Pancreas (tissue), 10 donors: Measurements from ENCODE around the gene PCGF2. TPM values are rescaled to one million over a fixed set of nuclear protein-coding genes. Genes with fewer than 3 reads are reported as not detected.

ENCODE experiments used
- ATAC-seq, 4 donors: fragments of 200-7000 bp; cut with Tn5 transposase; one replicate each; pipeline versions ENCODE4 v1.8.0 to v1.9.1; 2020; ENCODE audit warnings: mild to moderate bottlenecking in 4 of 4, moderate library complexity in 4 of 4
- DNase-seq, 6 donors: peaks; one replicate each; pipeline ENCODE4 v3.0.0-alpha.2; 2020
- FAIRE-seq: peaks from 2 replicates; lab custom pipeline; 2012; peaks lifted over from hg19 to GRCh38; lab: Jason Lieb, UNC
- H3K27ac ChIP-seq, 4 donors: fragments of 200-600 bp; sonication (generic); 1 replicate in 3 of 4; 2 replicates in 1 of 4; pipeline versions ENCODE4 v1.5.0 to v1.8.0; 2020
- H3K27me3 ChIP-seq, 4 donors: fragments of 200-600 bp; one replicate each; pipeline ENCODE4 v1.8.0; 2021
- H3K36me3 ChIP-seq, 3 donors: fragments of 200-600 bp; sonication (generic) in 1 of 3; one replicate each; pipeline versions ENCODE4 v1.5.0 to v1.8.0; 2020 to 2021
- H3K4me1 ChIP-seq, 3 donors: fragments of 200-600 bp; one replicate each; pipeline ENCODE4 v1.8.0; 2021
- H3K4me3 ChIP-seq, 4 donors: fragments of 200-600 bp; sonication (generic) in 2 of 4; one replicate each; pipeline versions ENCODE4 v1.5.0 to v1.8.0; 2020 to 2021
- H3K9me3 ChIP-seq, 4 donors: fragments of 200-600 bp; one replicate each; pipeline ENCODE4 v1.8.0; 2021
- CTCF ChIP-seq, 4 donors: fragments of 200-600 bp; sonication (generic) in 3 of 4; IDR thresholded peaks; one replicate each; pipeline versions ENCODE4 v1.5.0 to v1.8.0; 2021; ENCODE audit warnings: antibody characterized with exemption in 4 of 4
- WGBS, 2 donors: extraction: QIAGEN DNeasy Blood & Tissue Kit; methylation state at CpG; one replicate each; pipeline ENCODE4 v1.1.7; 2013; 5-methylcytosine and 5-hydroxymethylcytosine counted together
- intact Hi-C, 3 donors: fragments of 100-400 bp; cut with DNase I; formaldehyde crosslinking; loops; one replicate each; pipeline versions ENCODE4 v1.11.1 to v1.14.2; 2022
- polyA plus RNA-seq, 2 donors: library from polyadenylated mRNA; stranded (reverse); fragments of 200-250 nt; gene quantifications; one replicate each; pipeline ENCODE4 v1.2.3, GENCODE V29; 2013
- total RNA-seq, 6 donors: library from RNA; stranded (reverse); fragmentation: NEBNext Ultra II Directional in 4 of 6; extraction: Animal tissue kit (Norgen Biotek cat#: 25700) in 4 of 6; gene quantifications; one replicate each; pipeline versions ENCODE4 v1.2.1 to v1.2.4, GENCODE V29; 2021 to 2023
- donor health status: healthy with polysubstance abuse.
- donor health status: DM: no; HTN: no; CAD: no; lungs with moderate emphysema.
- donor health status: DM: no; HTN: no; CAD: no.
- donor health status: control.
- donor health status: control.
- donor health status: Bipolar disorder and iron deficiency.
- donor health status: DM: yes; HTN: yes; CAD: no.
- donor health status: DM: no; HTN: no; CAD: no.
- donor health status: DM: no; HTN: no; CAD: no.
- donor health status: DM: yes; HTN: yes; CAD: no.

Gene PCGF2
- total and polyA plus RNA-seq, 8 donors: 12.9 to 39.6 (median 22.1) TPM

DNA sequence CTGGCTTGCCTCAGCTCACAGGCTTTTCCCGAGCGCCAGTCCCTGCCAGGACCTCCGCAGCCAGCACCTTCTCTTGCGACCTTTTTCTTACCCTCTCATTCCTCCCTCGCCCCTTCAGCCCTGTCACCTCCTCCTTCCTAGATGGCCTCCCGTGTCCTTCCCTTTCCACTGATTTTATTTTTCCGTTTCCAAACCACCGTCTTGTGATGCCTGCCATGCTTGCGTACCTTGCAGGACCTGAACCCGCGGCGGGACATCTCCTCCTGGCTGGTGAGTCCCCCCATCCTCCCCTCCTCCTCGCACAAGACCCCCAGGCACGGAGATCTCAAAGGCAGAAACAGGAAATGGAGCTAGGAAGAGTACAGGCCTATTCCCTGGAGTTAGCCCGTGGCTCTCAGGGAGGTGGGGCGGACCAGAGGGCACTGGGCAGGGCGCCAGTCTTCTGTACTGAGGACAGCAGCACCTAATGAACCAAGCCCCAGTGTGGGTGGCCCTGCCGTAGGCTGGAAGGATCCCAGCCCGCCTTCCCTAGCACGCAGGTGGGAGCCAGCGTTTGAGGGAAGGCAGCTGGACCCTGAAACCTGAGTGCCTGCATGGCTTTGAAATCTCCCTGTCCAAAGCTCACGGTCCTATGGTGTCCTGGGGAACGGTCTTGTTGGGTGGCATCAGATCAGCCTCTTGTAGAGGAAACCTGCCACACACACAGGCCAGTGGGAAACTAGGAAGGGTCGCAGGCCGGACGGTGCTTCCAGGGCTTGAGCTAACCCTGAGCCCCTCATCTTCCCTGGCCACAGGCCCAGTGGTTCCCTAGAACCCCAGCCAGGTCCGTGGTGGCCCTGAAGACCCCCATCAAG lies 17.4 kb downstream of the PCGF2 start:
- intact Hi-C loops: loop anchor here in 1 of 3 donors (5.0 kb wide), 1 partner anchor 53 kb away; no protein-coding TSS in a partner anchor
- 4 to 6% methylated on average over 27 of the region's 27 CpGs for WGBS, 2 donors
- DNase-seq: peak; percentile 88 to 97 (median 90)

DNA sequence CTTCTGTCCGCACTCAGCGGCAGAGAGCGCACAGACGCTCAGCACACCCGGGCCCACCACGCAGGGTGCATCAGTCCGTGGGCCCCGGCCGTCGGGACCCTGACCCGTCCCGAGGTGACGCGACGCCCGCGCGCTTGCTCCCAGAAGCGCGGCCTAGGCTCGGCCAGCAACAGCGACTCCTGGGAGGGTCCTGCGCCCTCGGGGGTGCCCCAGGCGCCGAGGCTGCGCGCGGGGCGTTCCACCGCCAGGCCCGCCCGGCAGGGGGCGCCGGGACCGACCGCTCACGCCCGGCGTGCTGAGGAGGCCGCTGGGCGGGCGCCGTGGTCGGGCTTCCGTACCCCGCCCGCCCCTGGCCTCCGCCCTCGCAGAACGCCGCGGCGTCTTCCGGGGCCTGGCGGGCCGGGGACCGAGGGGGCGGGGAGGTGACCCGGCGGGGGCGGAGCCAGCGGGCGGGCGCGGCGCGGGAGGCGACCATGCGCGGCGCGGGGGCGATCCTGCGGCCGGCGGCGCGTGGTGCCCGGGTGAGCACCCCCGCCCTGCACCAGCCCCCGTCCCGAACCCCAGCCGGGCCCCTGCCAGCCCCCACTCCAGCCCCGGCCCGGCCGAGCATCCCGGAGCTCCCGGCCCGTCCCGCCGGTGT lies 18.1 kb downstream of the PCGF2 start, which contains the start of gene CISD3:
CISD3 (plus strand) TSS at position 456 of the 640 bp plus-strand sequence; CDS start at position 474, 18 bp downstream.
- peaks cover 22 to 37% (median 33%) of the 10 kb centered on the region in 3 donors for H3K4me1 ChIP-seq
- no peak for FAIRE-seq
- intact Hi-C loops: loop anchor here in 1 of 3 donors (5.0 kb wide), 1 partner anchor 53 kb away; no protein-coding TSS in a partner anchor

More for the DNA sequence above, 17.4 kb downstream of the PCGF2 start:
- H3K4me1 ChIP-seq: peaks cover 22 to 42% (median 38%) of the 10 kb centered on the region in 3 donors
- ATAC-seq (peak; percentile 49 to 69 (median 66)), FAIRE-seq (no peak)
- H3K27me3 ChIP-seq: no peaks in the 10 kb centered on the region
- peak overlapping the region; percentile 51 to 73 (median 64) for H3K4me3 ChIP-seq
- peak overlapping the region; percentile 83 to 91 (median 85) for H3K27ac ChIP-seq
- TF ChIP-seq CTCF (IDR thresholded peaks at IDR 0.05): no peak
- H3K9me3 ChIP-seq: no peaks in the 10 kb centered on the region
- H3K36me3 ChIP-seq: peaks cover 0 to under 1% (median 0%) of the 10 kb centered on the region in 3 donors

DNA sequence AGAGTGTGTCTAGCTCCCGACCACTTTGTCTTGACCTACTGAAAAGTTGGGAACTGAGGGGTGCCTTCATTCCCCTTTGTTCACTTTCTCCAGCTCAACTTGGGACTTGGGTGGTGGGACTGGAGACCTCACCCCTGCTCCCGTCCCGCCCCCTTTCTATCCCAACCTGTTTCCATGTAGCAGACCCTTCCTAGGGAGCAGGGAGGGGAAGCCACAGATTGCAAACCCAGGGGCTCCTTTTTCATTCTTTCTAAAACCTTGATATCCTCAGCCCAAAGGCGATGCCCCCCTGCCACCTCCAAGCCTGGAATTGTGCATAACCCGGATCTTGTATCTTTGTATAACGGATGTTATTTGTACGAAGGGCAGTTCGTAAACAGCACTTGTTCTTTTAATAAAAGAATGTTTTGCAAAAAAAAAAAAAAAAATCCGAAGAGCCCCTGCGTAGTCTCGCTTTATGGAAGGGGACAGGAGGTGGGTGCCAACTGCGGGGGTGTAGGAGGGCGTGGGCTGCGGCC lies 18.7 kb downstream of the PCGF2 start:
- Histone ChIP-seq H3K27me3 (no peaks in the 10 kb centered on the region), H3K9me3 (no peaks in the 10 kb centered on the region), H3K4me1 (peaks cover 22 to 31% (median 27%) of the 10 kb centered on the region in 3 donors), H3K36me3 (no peaks in the 10 kb centered on the region), H3K27ac (peak overlapping the region; percentile 48 to 85 (median 70)), H3K4me3 (peak overlapping the region in 3 of 4 donors; percentile 45 to 65 (median 64))
- 23 to 24% methylated on average over 14 of the region's 14 CpGs for WGBS, 2 donors
- ATAC-seq (no peak), FAIRE-seq (no peak), DNase-seq (peak in 1 of 6 donors; percentile 23)
- intact Hi-C loops: no loop called here
- no peak for TF ChIP-seq CTCF (IDR thresholded peaks at IDR 0.05)

More for the DNA sequence above, 18.1 kb downstream of the PCGF2 start, which contains the start of gene CISD3:
- H3K36me3 ChIP-seq: no peaks in the 10 kb centered on the region
- WGBS, 2 donors: 1% methylated on average over 40 to 92 of the region's 92 CpGs
- peak within 1 kb of the TSS; percentile 51 to 73 (median 64) for H3K4me3 ChIP-seq
- peak; percentile 47 to 76 (median 60) for TF ChIP-seq CTCF (IDR thresholded peaks at IDR 0.05)
- H3K27ac ChIP-seq: peak within 1 kb of the TSS; percentile 83 to 91 (median 85)
- no peaks in the 10 kb centered on the region for H3K27me3 ChIP-seq
- ATAC-seq (peak; percentile 63 to 77 (median 71)), DNase-seq (peak; percentile 85 to 95 (median 90))
- no peaks in the 10 kb centered on the region for H3K9me3 ChIP-seq

- no peak for FAIRE-seq
- intact Hi-C loops: no loop called here
- no peak overlapping the region for H3K4me3 ChIP-seq
- peaks cover 15 to 20% (median 16%) of the 10 kb centered on the region in 3 donors for H3K4me1 ChIP-seq
- no peaks in the 10 kb centered on the region for H3K9me3 ChIP-seq
- ATAC-seq: no peak
- DNase-seq: peak in 3 of 6 donors; percentile 30 to 70 (median 37)
- no peaks in the 10 kb centered on the region for H3K27me3 ChIP-seq
- H3K36me3 ChIP-seq: no peaks in the 10 kb centered on the region
- peak overlapping the region in 1 of 4 donors; percentile 2 for H3K27ac ChIP-seq
- TF ChIP-seq CTCF (IDR thresholded peaks at IDR 0.05): no peak
- 74 to 75% methylated on average over 7 to 8 of the region's 8 CpGs for WGBS, 2 donors
Observed at GRCh38 chr17:38728290-38728831, 19.8 kb downstream of the PCGF2 start.
